Measurements from ENCODE around the gene NTM.

Gene NTM

DNA sequence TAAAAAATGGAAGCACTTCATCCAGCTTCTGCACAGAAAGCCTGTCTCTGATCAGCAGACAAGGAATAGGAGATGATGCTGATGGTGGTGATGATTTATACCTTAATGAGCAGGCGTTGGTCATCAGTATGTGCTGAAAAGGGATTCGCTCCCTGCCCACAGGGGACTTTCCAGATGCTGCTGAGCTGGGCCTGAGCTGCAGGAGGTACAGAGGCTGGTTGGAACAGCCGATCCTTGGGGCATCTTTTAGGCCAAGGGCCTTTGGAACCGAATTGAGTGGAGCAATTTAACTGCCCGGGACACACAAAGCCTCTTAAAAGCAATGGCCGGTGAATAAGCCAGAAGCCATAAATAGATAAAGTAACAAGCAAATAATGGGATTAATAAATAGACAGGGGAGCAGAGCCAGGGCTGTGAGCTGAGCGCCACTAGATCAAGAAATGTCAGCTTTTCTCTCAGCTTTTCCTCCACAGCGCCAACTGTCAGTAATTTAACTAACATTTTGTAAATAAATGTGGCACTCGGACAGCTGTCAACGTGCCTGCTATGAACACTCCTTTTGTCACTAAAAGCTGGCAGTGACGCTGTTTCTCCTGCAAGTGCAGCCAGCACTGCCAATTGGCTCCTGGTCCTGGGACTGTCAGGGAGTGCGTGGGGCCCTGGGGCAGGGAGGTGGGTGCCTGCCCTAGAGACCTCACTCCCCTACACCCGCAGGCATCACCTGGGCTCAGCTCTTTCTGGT is 562.3 kb downstream of the NTM start:
- Histone ChIP-seq H3K36me3 (ENCODE audit: insufficient read depth, low read length) (no peaks in the 10 kb centered on the region), H3K9ac (ENCODE audit: low read depth, low read length, poor library complexity, severe bottlenecking) (no peak overlapping the region), H3K4me3 (ENCODE audit: low read length, poor library complexity, severe bottlenecking) (no peak overlapping the region), H3K9me3 (ENCODE audit: insufficient read depth, low read depth, low read length) (no peaks in the 10 kb centered on the region), H3K9me2 (replicated peaks; ENCODE audit: low read depth, low read length) (no peaks in the 10 kb centered on the region), H3K79me2 (ENCODE audit: insufficient read depth, low read length) (no peaks in the 10 kb centered on the region), H2AFZ (ENCODE audit: low read length) (no peak overlapping the region), H3K4me1 (ENCODE audit: insufficient read depth, low read length, poor library complexity, severe bottlenecking) (no peaks in the 10 kb centered on the region), H3K27me3 (ENCODE audit: insufficient read depth, low read length, poor library complexity, severe bottlenecking) (no peaks in the 10 kb centered on the region), H4K20me1 (ENCODE audit: insufficient read depth, low read length, poor library complexity, severe bottlenecking) (no peaks in the 10 kb centered on the region), H3K4me2 (ENCODE audit: low read depth, low read length, poor library complexity, severe bottlenecking) (no peak overlapping the region), H3F3A (ENCODE audit: low read depth) (no peaks in the 10 kb centered on the region)
- TF ChIP-seq EZH2phosphoT487 (IDR thresholded peaks at IDR 0.05; ENCODE audit: borderline replicate concordance) = no peak
- TF ChIP-seq, protein P1, sequence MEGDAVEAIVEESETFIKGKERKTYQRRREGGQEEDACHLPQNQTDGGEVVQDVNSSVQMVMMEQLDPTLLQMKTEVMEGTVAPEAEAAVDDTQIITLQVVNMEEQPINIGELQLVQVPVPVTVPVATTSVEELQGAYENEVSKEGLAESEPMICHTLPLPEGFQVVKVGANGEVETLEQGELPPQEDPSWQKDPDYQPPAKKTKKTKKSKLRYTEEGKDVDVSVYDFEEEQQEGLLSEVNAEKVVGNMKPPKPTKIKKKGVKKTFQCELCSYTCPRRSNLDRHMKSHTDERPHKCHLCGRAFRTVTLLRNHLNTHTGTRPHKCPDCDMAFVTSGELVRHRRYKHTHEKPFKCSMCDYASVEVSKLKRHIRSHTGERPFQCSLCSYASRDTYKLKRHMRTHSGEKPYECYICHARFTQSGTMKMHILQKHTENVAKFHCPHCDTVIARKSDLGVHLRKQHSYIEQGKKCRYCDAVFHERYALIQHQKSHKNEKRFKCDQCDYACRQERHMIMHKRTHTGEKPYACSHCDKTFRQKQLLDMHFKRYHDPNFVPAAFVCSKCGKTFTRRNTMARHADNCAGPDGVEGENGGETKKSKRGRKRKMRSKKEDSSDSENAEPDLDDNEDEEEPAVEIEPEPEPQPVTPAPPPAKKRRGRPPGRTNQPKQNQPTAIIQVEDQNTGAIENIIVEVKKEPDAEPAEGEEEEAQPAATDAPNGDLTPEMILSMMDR (conservative IDR thresholded peaks at IDR 0.05; ENCODE audit: low read length) = no peak

DNA sequence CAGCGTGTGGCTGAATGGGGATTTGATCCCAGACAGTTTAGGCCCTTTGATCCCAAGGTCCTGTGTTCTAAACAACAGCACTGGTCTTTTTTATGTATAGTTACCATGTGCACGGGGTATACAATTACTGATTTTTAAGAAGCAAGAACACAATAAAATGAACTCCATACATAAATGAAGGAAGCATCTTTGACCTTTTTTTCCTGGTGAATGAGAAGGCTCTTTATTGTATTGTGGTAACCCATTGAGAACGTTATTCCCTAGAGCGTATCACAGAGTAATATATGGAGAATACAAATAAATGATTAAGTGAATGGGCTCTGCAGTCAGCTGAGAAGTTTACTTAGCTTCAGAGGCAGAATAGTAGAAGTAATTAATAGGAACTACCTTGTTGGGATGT is 563.6 kb downstream of the NTM start:
- TF ChIP-seq EZH2phosphoT487 (IDR thresholded peaks at IDR 0.05; ENCODE audit: borderline replicate concordance) = no peak
- TF ChIP-seq, protein P1 (conservative IDR thresholded peaks at IDR 0.05; ENCODE audit: low read length) = no peak
- Histone ChIP-seq H3K27me3 (ENCODE audit: insufficient read depth, low read length, poor library complexity, severe bottlenecking) (no peaks in the 10 kb centered on the region), H3F3A (ENCODE audit: low read depth) (no peaks in the 10 kb centered on the region), H3K4me1 (ENCODE audit: insufficient read depth, low read length, poor library complexity, severe bottlenecking) (no peaks in the 10 kb centered on the region), H3K9me2 (replicated peaks; ENCODE audit: low read depth, low read length) (no peaks in the 10 kb centered on the region), H3K9me3 (ENCODE audit: insufficient read depth, low read depth, low read length) (no peaks in the 10 kb centered on the region), H4K20me1 (ENCODE audit: insufficient read depth, low read length, poor library complexity, severe bottlenecking) (no peaks in the 10 kb centered on the region), H3K4me2 (ENCODE audit: low read depth, low read length, poor library complexity, severe bottlenecking) (no peak overlapping the region), H2AFZ (ENCODE audit: low read length) (no peak overlapping the region), H3K79me2 (ENCODE audit: insufficient read depth, low read length) (no peaks in the 10 kb centered on the region), H3K36me3 (ENCODE audit: insufficient read depth, low read length) (no peaks in the 10 kb centered on the region), H3K9ac (ENCODE audit: low read depth, low read length, poor library complexity, severe bottlenecking) (no peak overlapping the region), H3K4me3 (ENCODE audit: low read length, poor library complexity, severe bottlenecking) (no peak overlapping the region)

DNA sequence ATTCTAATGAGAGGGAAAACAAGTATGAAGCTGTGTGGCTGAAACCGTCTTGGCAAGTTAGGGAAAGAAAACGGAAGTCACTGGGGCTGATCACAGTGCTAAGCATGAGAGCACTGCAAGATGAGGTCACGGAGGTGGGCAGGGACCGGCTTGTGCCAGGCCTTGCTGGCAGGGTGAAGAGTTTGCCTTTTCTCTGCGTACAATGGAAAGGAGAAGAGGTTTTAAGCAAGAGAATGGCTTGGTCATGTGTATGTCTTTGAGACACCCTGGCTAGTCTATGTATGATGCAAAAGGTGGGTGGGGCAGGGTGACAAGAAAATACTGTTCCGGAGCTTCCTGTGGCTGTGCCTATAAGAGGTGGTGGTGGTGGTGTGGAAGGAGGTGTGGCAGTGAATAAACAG is 567.9 kb downstream of the NTM start:
- H3K9ac ChIP-seq (ENCODE audit: low read depth, low read length, poor library complexity, severe bottlenecking) = no peak overlapping the region
- no peaks in the 10 kb centered on the region for H4K20me1 ChIP-seq (ENCODE audit: insufficient read depth, low read length, poor library complexity, severe bottlenecking)
- H3K9me3 ChIP-seq (ENCODE audit: insufficient read depth, low read depth, low read length) = no peaks in the 10 kb centered on the region
- TF ChIP-seq EZH2phosphoT487 (IDR thresholded peaks at IDR 0.05; ENCODE audit: borderline replicate concordance) = no peak
- TF ChIP-seq, protein P1 (conservative IDR thresholded peaks at IDR 0.05; ENCODE audit: low read length) = no peak
- no peaks in the 10 kb centered on the region for H3K79me2 ChIP-seq (ENCODE audit: insufficient read depth, low read length)
- no peaks in the 10 kb centered on the region for H3K4me1 ChIP-seq (ENCODE audit: insufficient read depth, low read length, poor library complexity, severe bottlenecking)
- no peaks in the 10 kb centered on the region for H3K36me3 ChIP-seq (ENCODE audit: insufficient read depth, low read length)
- no peak overlapping the region for H3K4me3 ChIP-seq (ENCODE audit: low read length, poor library complexity, severe bottlenecking)
- no peaks in the 10 kb centered on the region for H3F3A ChIP-seq (ENCODE audit: low read depth)
- no peak overlapping the region for H3K4me2 ChIP-seq (ENCODE audit: low read depth, low read length, poor library complexity, severe bottlenecking)
- H2AFZ ChIP-seq (ENCODE audit: low read length) = no peak overlapping the region
- H3K27me3 ChIP-seq (ENCODE audit: insufficient read depth, low read length, poor library complexity, severe bottlenecking) = no peaks in the 10 kb centered on the region
- no peaks in the 10 kb centered on the region for H3K9me2 ChIP-seq (replicated peaks; ENCODE audit: low read depth, low read length)

Data from Loucy (cell line).